SK-N-SH (cell line): Measurements from ENCODE around the gene TMEM187.

Experiments
- CHD2 ChIP-seq: fragments of 150-350 bp; IDR thresholded peaks from 2 replicates; pipeline ENCODE4 v1.6.1; 2018; ENCODE audit warnings: low read length; ENCODE audit not compliant: partially characterized antibody
- FOXM1 ChIP-seq: IDR thresholded peaks from 2 replicates; pipeline ENCODE4 v1.4.0; 2012; ENCODE audit warnings: low read depth, mild to moderate bottlenecking
- JUND ChIP-seq: IDR thresholded peaks from 2 replicates; pipeline ENCODE4 v1.4.0; 2012
- MXI1 ChIP-seq: IDR thresholded peaks from 2 replicates; pipeline ENCODE4 v1.6.1; 2012; ENCODE audit warnings: mild to moderate bottlenecking, low read depth, low read length, improper control_type of control experiment
- RFX5 ChIP-seq: IDR thresholded peaks from 2 replicates; pipeline ENCODE4 v1.6.1; 2012; ENCODE audit warnings: mild to moderate bottlenecking, improper control_type of control experiment, low read length
- SMC3 ChIP-seq: IDR thresholded peaks from 2 replicates; pipeline ENCODE4 v1.6.1; 2012; ENCODE audit warnings: low read depth, low read length, improper control_type of control experiment
- TF ChIP-seq, protein P1 (sequence below): fragments of 200-600 bp; sonication (generic); IDR thresholded peaks from 2 replicates; pipeline ENCODE4 v1.6.1; 2017; ENCODE audit warnings: antibody characterized with exemption, mild to moderate bottlenecking, moderate library complexity
- TF ChIP-seq, protein P2 (sequence below): IDR thresholded peaks from 2 replicates; pipeline ENCODE4; 2012

DNA sequence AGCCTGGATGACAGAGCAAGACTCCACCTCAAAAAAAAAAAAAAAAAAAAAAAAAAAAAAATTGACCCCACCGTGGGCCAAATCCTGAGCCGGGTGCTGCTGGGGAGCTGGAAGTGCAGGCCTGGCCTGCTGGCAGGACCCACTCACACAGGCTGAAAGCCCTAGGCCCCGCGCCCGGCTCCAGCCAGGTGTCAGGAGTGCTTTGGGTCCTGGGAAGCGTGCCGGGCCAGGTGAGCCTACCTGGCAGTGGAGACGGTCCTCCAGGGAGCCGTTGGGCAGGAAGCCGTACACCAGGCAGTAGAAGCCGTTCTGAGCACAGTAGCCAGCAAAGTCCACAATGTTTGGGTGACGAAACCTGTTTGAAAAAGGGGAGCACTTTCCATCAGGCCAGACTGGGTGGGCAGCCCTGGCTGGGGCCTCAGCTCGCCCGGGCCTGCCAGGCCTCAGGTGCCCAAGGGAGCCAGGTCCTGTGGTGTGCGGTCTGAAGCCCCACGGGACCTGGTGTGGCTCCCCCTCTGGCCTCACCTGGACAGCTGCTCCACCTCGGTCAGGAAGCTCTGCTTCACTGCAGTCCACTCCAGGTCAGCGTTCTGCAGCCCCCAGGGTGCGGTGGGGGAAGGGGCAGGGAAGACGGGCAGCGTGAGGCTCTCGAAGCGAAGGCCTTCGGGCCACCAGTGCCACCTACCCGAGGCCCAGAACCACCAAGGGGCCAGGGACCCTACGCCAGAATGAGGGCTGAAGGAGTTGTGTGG lies 45.4 kb downstream of the TMEM187 start:
- no peak for TF ChIP-seq MXI1
- no peak for TF ChIP-seq SMC3
- TF ChIP-seq, protein P1, sequence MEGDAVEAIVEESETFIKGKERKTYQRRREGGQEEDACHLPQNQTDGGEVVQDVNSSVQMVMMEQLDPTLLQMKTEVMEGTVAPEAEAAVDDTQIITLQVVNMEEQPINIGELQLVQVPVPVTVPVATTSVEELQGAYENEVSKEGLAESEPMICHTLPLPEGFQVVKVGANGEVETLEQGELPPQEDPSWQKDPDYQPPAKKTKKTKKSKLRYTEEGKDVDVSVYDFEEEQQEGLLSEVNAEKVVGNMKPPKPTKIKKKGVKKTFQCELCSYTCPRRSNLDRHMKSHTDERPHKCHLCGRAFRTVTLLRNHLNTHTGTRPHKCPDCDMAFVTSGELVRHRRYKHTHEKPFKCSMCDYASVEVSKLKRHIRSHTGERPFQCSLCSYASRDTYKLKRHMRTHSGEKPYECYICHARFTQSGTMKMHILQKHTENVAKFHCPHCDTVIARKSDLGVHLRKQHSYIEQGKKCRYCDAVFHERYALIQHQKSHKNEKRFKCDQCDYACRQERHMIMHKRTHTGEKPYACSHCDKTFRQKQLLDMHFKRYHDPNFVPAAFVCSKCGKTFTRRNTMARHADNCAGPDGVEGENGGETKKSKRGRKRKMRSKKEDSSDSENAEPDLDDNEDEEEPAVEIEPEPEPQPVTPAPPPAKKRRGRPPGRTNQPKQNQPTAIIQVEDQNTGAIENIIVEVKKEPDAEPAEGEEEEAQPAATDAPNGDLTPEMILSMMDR: no peak
- TF ChIP-seq JUND: no peak
- TF ChIP-seq CHD2: no peak
- TF ChIP-seq, protein P2, sequence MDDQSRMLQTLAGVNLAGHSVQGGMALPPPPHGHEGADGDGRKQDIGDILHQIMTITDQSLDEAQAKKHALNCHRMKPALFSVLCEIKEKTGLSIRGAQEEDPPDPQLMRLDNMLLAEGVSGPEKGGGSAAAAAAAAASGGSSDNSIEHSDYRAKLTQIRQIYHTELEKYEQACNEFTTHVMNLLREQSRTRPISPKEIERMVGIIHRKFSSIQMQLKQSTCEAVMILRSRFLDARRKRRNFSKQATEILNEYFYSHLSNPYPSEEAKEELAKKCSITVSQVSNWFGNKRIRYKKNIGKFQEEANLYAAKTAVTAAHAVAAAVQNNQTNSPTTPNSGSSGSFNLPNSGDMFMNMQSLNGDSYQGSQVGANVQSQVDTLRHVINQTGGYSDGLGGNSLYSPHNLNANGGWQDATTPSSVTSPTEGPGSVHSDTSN: no peak
- no peak for TF ChIP-seq RFX5
- no peak for TF ChIP-seq FOXM1
